ENCODE data around the gene EXOC4.

The EXOC4 gene

GRCh38 chr7:133401225-133401624 is 148.3 kb downstream of the EXOC4 start:
- no peak for TF ChIP-seq CTCF (IDR thresholded peaks at IDR 0.05)

- TF ChIP-seq CTCF (IDR thresholded peaks at IDR 0.05) = no peak
Observed at GRCh38 chr7:133408212-133408611, 155.3 kb downstream of the EXOC4 start.

- no peak for TF ChIP-seq CTCF (IDR thresholded peaks at IDR 0.05)
Observed at GRCh38 chr7:133409421-133409820, 156.5 kb downstream of the EXOC4 start.

- no peak for TF ChIP-seq CTCF (IDR thresholded peaks at IDR 0.05)
Observed at GRCh38 chr7:133409966-133410365, 157.1 kb downstream of the EXOC4 start.

- TF ChIP-seq CTCF (IDR thresholded peaks at IDR 0.05) = no peak
Observed at GRCh38 chr7:133411395-133411794, 158.5 kb downstream of the EXOC4 start.

GRCh38 chr7:133412942-133413341 is 160.1 kb downstream of the EXOC4 start:
- no peak for TF ChIP-seq CTCF (IDR thresholded peaks at IDR 0.05)

- no peak for TF ChIP-seq CTCF (IDR thresholded peaks at IDR 0.05)
Observed at GRCh38 chr7:133419041-133419440, 166.2 kb downstream of the EXOC4 start.

- TF ChIP-seq CTCF (IDR thresholded peaks at IDR 0.05) = no peak
Observed at GRCh38 chr7:133423618-133424017, 170.7 kb downstream of the EXOC4 start.

All from LNCAP (cell line).